SK-N-SH treated with all-trans-retinoic acid at 6 μM for 48 hours (cell line): ENCODE data around the gene RERE.

Source experiments
- PATZ1 ChIP-seq: fragments of 250-450 bp; sonication (Bioruptor Pico); IDR thresholded peaks from 2 replicates; pipeline ENCODE4 v1.8.0; 2020; ENCODE audit warnings: mild to moderate bottlenecking, moderate library complexity, borderline replicate concordance
- POU6F1 ChIP-seq: fragments of 250-450 bp; sonication (Bioruptor Pico); IDR thresholded peaks from 2 replicates; pipeline ENCODE4 v1.8.0; 2021; ENCODE audit warnings: low read depth, mild to moderate bottlenecking, moderate library complexity, borderline replicate concordance
- PPARA ChIP-seq: fragments of 250-450 bp; sonication (Bioruptor Pico); IDR thresholded peaks from 2 replicates; pipeline ENCODE4 v1.5.0; 2020; ENCODE audit warnings: mild to moderate bottlenecking, borderline replicate concordance
- RARB ChIP-seq: fragments of 250-450 bp; sonication (Bioruptor Pico); IDR thresholded peaks from 2 replicates; pipeline ENCODE4 v1.8.0; 2021; ENCODE audit warnings: mild to moderate bottlenecking, moderate library complexity
- ZFP30 ChIP-seq: fragments of 450-650 bp; formaldehyde crosslinking; IDR thresholded peaks from 2 replicates; pipeline ENCODE4 v1.5.0; 2022; ENCODE audit warnings: mild to moderate bottlenecking, moderate library complexity

- TF ChIP-seq POU6F1 (CRISPR knock-in tag): no peak
- TF ChIP-seq RARB (CRISPR knock-in tag): no peak
- TF ChIP-seq PPARA (CRISPR knock-in tag): no peak
- no peak for TF ChIP-seq PATZ1 (CRISPR knock-in tag)
- TF ChIP-seq ZFP30 (CRISPR knock-in tag): no peak
Measured at GRCh38 chr1:8746554-8746953, 70.9 kb downstream of the RERE start.
